ENCODE measurements around the gene C16orf87. TPM values are rescaled to one million over a fixed set of nuclear protein-coding genes. Genes with fewer than 3 reads are reported as not detected.
A peak's percentile ranks its signal among the peaks of the same experiment; 100 is the strongest.

Gene C16orf87
- total and polyA plus RNA-seq, 2 experiments from 2014 or later = 41.0 to 45.1 TPM

- no peak for DNase-seq (ENCODE audit: low read depth in 1 of 2, low spot score in 1 of 2)
- peak overlapping the region; percentile 94 for H3K27ac ChIP-seq
- no peaks in the 10 kb centered on the region for H3K27me3 ChIP-seq
- peaks cover 20% of the 10 kb centered on the region for H3K4me1 ChIP-seq (ENCODE audit: low read depth)
- no peak for TF ChIP-seq CTCF (IDR thresholded peaks at IDR 0.05; ENCODE audit: low read depth, low read length)
- no peaks in the 10 kb centered on the region for H3K9me3 ChIP-seq (ENCODE audit: low read depth)
- H3K36me3 ChIP-seq = peaks cover 3% of the 10 kb centered on the region
- H3K4me3 ChIP-seq = peak overlapping the region; percentile 58
Observed at GRCh38 chr16:46828943-46829342, 2.0 kb downstream of the C16orf87 start.

GRCh38 chr16:46828292-46828691, 2.7 kb downstream of the C16orf87 start:
- H3K4me3 ChIP-seq = peak overlapping the region; percentile 58
- peaks cover 20% of the 10 kb centered on the region for H3K4me1 ChIP-seq (ENCODE audit: low read depth)
- no peak for TF ChIP-seq CTCF (IDR thresholded peaks at IDR 0.05; ENCODE audit: low read depth, low read length)
- H3K9me3 ChIP-seq (ENCODE audit: low read depth) = no peaks in the 10 kb centered on the region
- H3K36me3 ChIP-seq = peaks cover 8% of the 10 kb centered on the region
- H3K27me3 ChIP-seq = no peaks in the 10 kb centered on the region
- no peak overlapping the region for H3K27ac ChIP-seq
- DNase-seq (ENCODE audit: low read depth in 1 of 2, low spot score in 1 of 2) = no peak

DNA sequence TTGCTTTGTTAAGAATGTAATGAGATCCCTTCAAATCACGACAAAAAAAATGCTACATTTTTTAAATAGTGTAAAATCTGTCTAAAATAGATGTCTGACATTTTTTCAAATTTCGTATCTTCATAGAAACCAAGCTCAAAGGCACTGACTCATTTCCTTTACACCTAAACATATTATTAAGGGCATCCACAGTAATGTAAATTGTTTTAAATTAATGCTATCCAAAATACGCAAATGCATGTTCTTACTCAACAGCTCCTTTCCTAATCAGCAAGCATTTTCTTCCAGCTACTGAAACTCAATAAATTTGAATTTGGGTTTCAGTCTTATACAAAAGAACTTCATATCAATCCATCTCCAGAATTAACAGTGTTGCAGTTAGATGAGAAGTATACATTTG, 4.3 kb downstream of the C16orf87 start:
- peaks cover 20% of the 10 kb centered on the region for H3K4me1 ChIP-seq (ENCODE audit: low read depth)
- H3K4me3 ChIP-seq = no peak overlapping the region
- no peaks in the 10 kb centered on the region for H3K9me3 ChIP-seq (ENCODE audit: low read depth)
- H3K36me3 ChIP-seq = peaks cover 8% of the 10 kb centered on the region
- no peak overlapping the region for H3K27ac ChIP-seq
- DNase-seq (ENCODE audit: low read depth in 1 of 2, low spot score in 1 of 2) = no peak
- no peaks in the 10 kb centered on the region for H3K27me3 ChIP-seq
- TF ChIP-seq CTCF (IDR thresholded peaks at IDR 0.05; ENCODE audit: low read depth, low read length) = no peak

DNA sequence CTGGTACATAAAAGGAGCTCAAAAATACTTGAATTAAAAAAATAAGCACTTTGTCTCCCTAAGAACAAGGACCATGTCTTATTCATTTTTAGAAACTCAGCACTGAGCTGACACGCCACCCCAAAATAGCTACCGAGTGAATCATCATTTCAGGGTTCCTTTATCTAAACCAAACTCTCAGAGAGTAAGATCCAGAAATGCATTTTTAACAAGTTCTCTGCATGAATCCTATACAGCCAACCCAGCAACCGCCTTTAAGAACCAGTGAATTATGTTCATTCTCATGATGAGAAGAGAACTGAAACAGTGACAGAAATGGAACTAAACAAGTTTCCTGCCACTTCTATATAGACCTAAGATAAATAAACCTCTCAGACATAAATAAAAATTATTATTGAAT, 8.7 kb downstream of the C16orf87 start:
- Histone ChIP-seq H3K27ac (peak overlapping the region; percentile 55), H3K36me3 (peaks cover 8% of the 10 kb centered on the region), H3K4me1 (ENCODE audit: low read depth) (peaks cover 17% of the 10 kb centered on the region), H3K27me3 (no peaks in the 10 kb centered on the region), H3K9me3 (ENCODE audit: low read depth) (no peaks in the 10 kb centered on the region), H3K4me3 (no peak overlapping the region)
- DNase-seq (ENCODE audit: low read depth in 1 of 2, low spot score in 1 of 2) = peak in 1 of 2 donors; percentile 48
- no peak for TF ChIP-seq CTCF (IDR thresholded peaks at IDR 0.05; ENCODE audit: low read depth, low read length)

DNA sequence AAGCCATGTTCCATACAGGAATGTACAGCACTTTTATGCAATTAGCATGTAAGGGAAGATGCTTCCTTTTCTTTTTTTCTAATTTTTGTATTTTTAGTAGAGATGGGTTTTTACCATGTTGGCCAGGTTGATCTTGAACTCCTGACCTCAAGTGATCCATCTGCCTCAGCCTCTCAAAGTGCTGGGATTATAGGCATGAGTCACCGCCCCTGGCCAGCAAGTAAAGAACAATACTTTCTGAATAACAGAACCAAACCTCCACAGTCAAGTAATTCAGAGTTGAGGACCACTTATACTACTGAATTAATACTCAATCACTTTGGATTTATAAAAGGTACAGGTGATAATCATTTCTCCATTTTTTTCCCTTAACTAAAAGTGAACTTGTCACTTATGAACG, 13.0 kb downstream of the C16orf87 start:
- TF ChIP-seq CTCF (IDR thresholded peaks at IDR 0.05; ENCODE audit: low read depth, low read length) = no peak
- Histone ChIP-seq H3K36me3 (no peaks in the 10 kb centered on the region), H3K9me3 (ENCODE audit: low read depth) (no peaks in the 10 kb centered on the region), H3K27ac (no peak overlapping the region), H3K4me1 (ENCODE audit: low read depth) (peaks cover 10% of the 10 kb centered on the region), H3K4me3 (no peak overlapping the region), H3K27me3 (no peaks in the 10 kb centered on the region)
- DNase-seq (ENCODE audit: low read depth in 1 of 2, low spot score in 1 of 2) = no peak

- Histone ChIP-seq H3K4me1 (ENCODE audit: low read depth) (peaks cover 17% of the 10 kb centered on the region), H3K9me3 (ENCODE audit: low read depth) (no peaks in the 10 kb centered on the region), H3K4me3 (no peak overlapping the region), H3K36me3 (no peaks in the 10 kb centered on the region), H3K27ac (no peak overlapping the region), H3K27me3 (no peaks in the 10 kb centered on the region)
- no peak for DNase-seq (ENCODE audit: low read depth in 1 of 2, low spot score in 1 of 2)
- no peak for TF ChIP-seq CTCF (IDR thresholded peaks at IDR 0.05; ENCODE audit: low read depth, low read length)
Observed at GRCh38 chr16:46814790-46815189, 16.2 kb downstream of the C16orf87 start.

All from cardiac muscle cell (in vitro differentiated cells and primary cell).